Measurements from ENCODE around the gene ZNF362.

ZNF362 gene

GRCh38 chr1:33275706-33276572 lies 19.6 kb downstream of the ZNF362 start:
- WGBS: 96% methylated on average over 45 of the region's 45 CpGs
- Histone ChIP-seq H3K9me3 (ENCODE audit: insufficient read depth, low read depth, low read length) (no peaks in the 10 kb centered on the region), H3K36me3 (ENCODE audit: insufficient read depth, low read length) (peaks cover 36% of the 10 kb centered on the region), H3K9ac (ENCODE audit: low read depth, low read length) (no peak overlapping the region), H3K4me3 (ENCODE audit: low read length) (no peak overlapping the region), H3K27ac (ENCODE audit: low read depth, low read length) (no peak overlapping the region), H3K27me3 (ENCODE audit: insufficient read depth, low read length) (no peaks in the 10 kb centered on the region), H3K4me1 (ENCODE audit: insufficient read depth, low read length) (peaks cover 7% of the 10 kb centered on the region; the same call in 1 of the 2 replicates)

DNA sequence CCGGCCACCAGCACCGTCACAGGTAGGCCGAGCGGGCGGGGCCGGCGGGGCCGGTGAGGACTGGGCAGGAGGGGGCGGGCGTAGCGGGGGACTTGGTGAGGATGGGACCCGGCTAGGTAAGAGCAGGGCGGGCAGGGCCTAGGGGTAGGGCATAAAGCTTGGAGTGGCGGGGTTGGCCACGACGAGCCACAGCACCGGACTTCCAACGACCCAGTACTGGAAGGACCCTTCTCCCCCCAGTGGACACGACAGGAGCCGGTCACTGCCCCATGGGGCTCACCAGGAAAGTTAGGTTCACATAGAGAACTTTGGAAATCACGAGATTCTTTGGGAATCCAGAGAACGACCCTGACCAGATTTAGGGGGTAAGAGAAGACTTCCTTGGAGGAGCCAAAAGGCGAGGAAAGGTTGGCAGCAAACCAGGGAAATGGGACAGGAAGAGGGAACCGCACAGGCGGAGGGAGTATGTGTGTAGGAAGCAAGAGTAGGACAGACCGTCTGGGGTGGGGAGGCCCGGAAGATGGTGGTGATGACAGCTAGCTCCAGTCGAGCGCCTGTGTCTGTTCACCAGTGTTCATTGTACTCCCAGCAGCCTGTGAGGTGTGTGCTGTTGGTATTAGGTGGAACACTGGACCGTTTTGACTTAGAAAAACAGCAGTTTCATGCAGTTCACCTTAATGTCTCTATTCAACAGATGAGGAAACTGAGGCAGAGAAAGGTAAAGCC lies 20.4 kb downstream of the ZNF362 start:
- H3K9ac ChIP-seq (ENCODE audit: low read depth, low read length): no peak overlapping the region
- no peaks in the 10 kb centered on the region for H3K27me3 ChIP-seq (ENCODE audit: insufficient read depth, low read length)
- no peaks in the 10 kb centered on the region for H3K9me3 ChIP-seq (ENCODE audit: insufficient read depth, low read depth, low read length)
- 92% methylated on average over 30 of the region's 30 CpGs for WGBS
- H3K36me3 ChIP-seq (ENCODE audit: insufficient read depth, low read length): peaks cover 44% of the 10 kb centered on the region
- H3K4me3 ChIP-seq (ENCODE audit: low read length): no peak overlapping the region
- peaks cover 7% of the 10 kb centered on the region; the same call in 1 of the 2 replicates for H3K4me1 ChIP-seq (ENCODE audit: insufficient read depth, low read length)
- H3K27ac ChIP-seq (ENCODE audit: low read depth, low read length): no peak overlapping the region

- Histone ChIP-seq H3K4me3 (ENCODE audit: low read length) (no peak overlapping the region), H3K27me3 (ENCODE audit: insufficient read depth, low read length) (no peaks in the 10 kb centered on the region), H3K27ac (ENCODE audit: low read depth, low read length) (no peak overlapping the region), H3K4me1 (ENCODE audit: insufficient read depth, low read length) (peaks cover 7% of the 10 kb centered on the region; the same call in 1 of the 2 replicates), H3K9ac (ENCODE audit: low read depth, low read length) (no peak overlapping the region), H3K36me3 (ENCODE audit: insufficient read depth, low read length) (peaks cover 52% of the 10 kb centered on the region), H3K9me3 (ENCODE audit: insufficient read depth, low read depth, low read length) (no peaks in the 10 kb centered on the region)
- 94% methylated on average over 10 of the region's 11 CpGs for WGBS
These were observed 21.3 kb downstream of the ZNF362 start for GRCh38 chr1:33277488-33278084.

GRCh38 chr1:33280091-33280661 lies 23.9 kb downstream of the ZNF362 start:
- peaks cover 75% of the 10 kb centered on the region for H3K36me3 ChIP-seq (ENCODE audit: insufficient read depth, low read length)

DNA sequence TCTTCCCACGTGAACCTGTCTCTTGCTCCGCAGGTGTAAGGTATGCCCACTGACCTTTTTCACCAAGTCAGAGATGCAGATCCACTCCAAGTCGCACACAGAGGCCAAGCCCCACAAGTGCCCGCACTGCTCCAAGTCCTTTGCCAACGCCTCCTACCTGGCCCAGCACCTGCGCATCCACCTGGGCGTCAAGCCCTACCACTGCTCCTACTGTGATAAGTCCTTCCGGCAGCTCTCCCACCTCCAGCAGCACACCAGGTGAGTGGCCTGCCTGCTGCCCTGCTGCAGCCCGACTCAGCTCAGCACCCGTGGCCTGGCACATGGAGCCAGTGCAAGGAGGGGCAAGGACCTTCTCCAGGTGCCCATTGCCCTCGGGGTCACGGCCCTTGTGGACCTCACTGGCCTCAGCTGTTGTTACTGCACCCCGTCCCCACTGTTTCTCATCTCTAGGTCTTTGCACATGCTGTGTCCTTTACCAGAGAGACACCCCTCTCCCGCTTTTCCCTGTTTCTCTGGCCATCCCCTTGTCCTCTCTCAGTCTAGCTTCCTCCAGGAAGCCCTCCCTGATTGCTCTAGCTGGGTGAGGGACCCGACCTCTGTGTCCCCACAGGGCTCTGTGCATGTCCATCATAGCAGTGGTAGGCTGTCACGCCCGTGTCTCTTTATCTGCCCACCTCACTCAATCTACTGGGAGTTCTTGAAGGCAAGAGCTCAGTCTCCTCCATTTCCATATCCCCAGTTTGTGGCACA lies 25.4 kb downstream of the ZNF362 start:
- no peaks in the 10 kb centered on the region for H3K4me1 ChIP-seq (ENCODE audit: insufficient read depth, low read length)
- no peak overlapping the region for H3K4me3 ChIP-seq (ENCODE audit: low read length)
- H3K9ac ChIP-seq (ENCODE audit: low read depth, low read length): no peak overlapping the region
- WGBS: 93% methylated on average over 17 of the region's 17 CpGs
- H3K9me3 ChIP-seq (ENCODE audit: insufficient read depth, low read depth, low read length): no peaks in the 10 kb centered on the region
- H3K27me3 ChIP-seq (ENCODE audit: insufficient read depth, low read length): no peaks in the 10 kb centered on the region
- peaks cover 76% of the 10 kb centered on the region for H3K36me3 ChIP-seq (ENCODE audit: insufficient read depth, low read length)
- no peak overlapping the region for H3K27ac ChIP-seq (ENCODE audit: low read depth, low read length)

More at GRCh38 chr1:33280091-33280661, 23.9 kb downstream of the ZNF362 start:
- Histone ChIP-seq H3K4me3 (ENCODE audit: low read length) (no peak overlapping the region), H3K27me3 (ENCODE audit: insufficient read depth, low read length) (no peaks in the 10 kb centered on the region), H3K9ac (ENCODE audit: low read depth, low read length) (no peak overlapping the region), H3K4me1 (ENCODE audit: insufficient read depth, low read length) (no peaks in the 10 kb centered on the region), H3K27ac (ENCODE audit: low read depth, low read length) (no peak overlapping the region), H3K9me3 (ENCODE audit: insufficient read depth, low read depth, low read length) (no peaks in the 10 kb centered on the region)
- WGBS: 95% methylated on average over 29 of the region's 29 CpGs

GRCh38 chr1:33282791-33283190 lies 26.5 kb downstream of the ZNF362 start:
- H3K4me3 ChIP-seq (ENCODE audit: low read length): no peak overlapping the region
- WGBS: 96% methylated on average over 3 of the region's 3 CpGs

DNA sequence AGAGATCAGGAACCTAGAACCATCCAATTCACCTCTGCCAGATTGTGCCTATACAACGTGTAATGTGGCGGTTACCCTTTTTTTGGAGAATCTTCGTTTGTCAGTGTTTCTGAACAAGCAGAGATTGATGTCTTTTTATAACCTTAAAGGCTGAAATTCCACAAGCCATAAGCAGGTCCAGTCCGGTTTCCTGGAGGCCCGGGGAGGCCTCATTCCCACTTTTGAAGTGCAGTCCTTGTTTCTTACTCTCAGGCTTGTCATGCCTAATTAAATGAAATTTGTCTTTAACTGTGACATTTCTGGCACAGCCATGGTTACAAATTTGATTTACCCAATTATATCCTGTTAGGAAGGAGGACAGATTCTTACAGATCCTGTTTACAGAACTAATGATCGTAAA lies 27.8 kb downstream of the ZNF362 start:
- Histone ChIP-seq H3K4me1 (ENCODE audit: insufficient read depth, low read length) (no peaks in the 10 kb centered on the region), H3K27me3 (ENCODE audit: insufficient read depth, low read length) (no peaks in the 10 kb centered on the region), H3K27ac (ENCODE audit: low read depth, low read length) (no peak overlapping the region), H3K4me3 (ENCODE audit: low read length) (no peak overlapping the region), H3K9me3 (ENCODE audit: insufficient read depth, low read depth, low read length) (no peaks in the 10 kb centered on the region), H3K36me3 (ENCODE audit: insufficient read depth, low read length) (peaks cover 68% of the 10 kb centered on the region), H3K9ac (ENCODE audit: low read depth, low read length) (no peak overlapping the region)
- WGBS: 93% methylated on average over 6 of the region's 6 CpGs

More at GRCh38 chr1:33282791-33283190, 26.5 kb downstream of the ZNF362 start:
- no peak overlapping the region for H3K27ac ChIP-seq (ENCODE audit: low read depth, low read length)
- peaks cover 73% of the 10 kb centered on the region for H3K36me3 ChIP-seq (ENCODE audit: insufficient read depth, low read length)
- no peaks in the 10 kb centered on the region for H3K9me3 ChIP-seq (ENCODE audit: insufficient read depth, low read depth, low read length)
- no peaks in the 10 kb centered on the region for H3K4me1 ChIP-seq (ENCODE audit: insufficient read depth, low read length)
- no peaks in the 10 kb centered on the region for H3K27me3 ChIP-seq (ENCODE audit: insufficient read depth, low read length)
- no peak overlapping the region for H3K9ac ChIP-seq (ENCODE audit: low read depth, low read length)

GRCh38 chr1:33286451-33287185 lies 30.3 kb downstream of the ZNF362 start:
- Histone ChIP-seq H3K4me3 (ENCODE audit: low read length) (no peak overlapping the region), H3K9ac (ENCODE audit: low read depth, low read length) (no peak overlapping the region), H3K27me3 (ENCODE audit: insufficient read depth, low read length) (no peaks in the 10 kb centered on the region), H3K36me3 (ENCODE audit: insufficient read depth, low read length) (peaks cover 54% of the 10 kb centered on the region), H3K27ac (ENCODE audit: low read depth, low read length) (no peak overlapping the region), H3K4me1 (ENCODE audit: insufficient read depth, low read length) (no peaks in the 10 kb centered on the region), H3K9me3 (ENCODE audit: insufficient read depth, low read depth, low read length) (no peaks in the 10 kb centered on the region)
- WGBS: 93% methylated on average over 8 of the region's 8 CpGs

DNA sequence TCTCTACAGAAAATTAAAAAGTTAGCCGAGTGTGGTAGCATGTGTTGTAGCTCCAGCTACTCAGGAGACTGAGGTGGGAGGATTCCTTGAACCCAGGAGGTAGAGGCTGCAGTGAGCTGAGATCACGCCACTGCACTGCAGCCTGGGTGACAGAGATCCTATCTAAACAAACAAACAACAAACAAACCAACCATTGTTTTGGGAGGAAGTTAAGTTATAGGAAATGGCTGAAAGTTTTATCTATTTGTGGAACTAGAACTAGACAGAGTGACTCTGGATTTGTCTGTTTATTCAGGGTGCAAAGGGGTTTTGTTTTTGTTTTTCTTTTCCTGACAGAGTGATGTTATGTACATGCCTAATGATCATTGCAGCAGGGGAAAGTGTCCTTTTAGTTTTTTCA lies 31.0 kb downstream of the ZNF362 start:
- no peak overlapping the region for H3K4me3 ChIP-seq (ENCODE audit: low read length)
- H3K9me3 ChIP-seq (ENCODE audit: insufficient read depth, low read depth, low read length): no peaks in the 10 kb centered on the region
- no peak overlapping the region for H3K27ac ChIP-seq (ENCODE audit: low read depth, low read length)
- H3K36me3 ChIP-seq (ENCODE audit: insufficient read depth, low read length): peaks cover 48% of the 10 kb centered on the region
- no peaks in the 10 kb centered on the region for H3K27me3 ChIP-seq (ENCODE audit: insufficient read depth, low read length)
- no peak overlapping the region for H3K9ac ChIP-seq (ENCODE audit: low read depth, low read length)
- no peaks in the 10 kb centered on the region for H3K4me1 ChIP-seq (ENCODE audit: insufficient read depth, low read length)
- 94% methylated on average over 1 of the region's 2 CpGs for WGBS

All from HUES64 (cell line).